Large intestine (tissue), 3 donors: ENCODE results near the gene BBS2. TPM values are rescaled to one million over a fixed set of nuclear protein-coding genes. Genes with fewer than 3 reads are reported as not detected.
"Not testable (repeated sequence)": the region's sequence is repeated elsewhere in the genome, so short reads cannot be mapped to it uniquely, and the experiment has no call there.

Experiments
- DNase-seq, 2 donors: peaks; one replicate each; pipeline versions ENCODE4 v3.0.0 to v3.0.0-alpha.2; 2013
- H3K27ac ChIP-seq: one replicate; pipeline ENCODE4 v1.5.1; 2013; ENCODE audit warnings: low read length
- H3K27me3 ChIP-seq: 2 replicates; pipeline ENCODE4 v1.6.1; 2013; ENCODE audit warnings: low read length; ENCODE audit not compliant: control insufficient read depth, insufficient read depth
- H3K36me3 ChIP-seq: 2 replicates; pipeline ENCODE4 v1.6.1; 2013; ENCODE audit warnings: low read length; ENCODE audit not compliant: control insufficient read depth, insufficient read depth
- H3K4me1 ChIP-seq: one replicate; pipeline ENCODE4 v1.6.1; 2013; ENCODE audit warnings: low read length; ENCODE audit not compliant: control insufficient read depth, insufficient read depth
- H3K4me3 ChIP-seq: one replicate; pipeline ENCODE4 v1.5.1; 2013; ENCODE audit warnings: low read length
- H3K9me3 ChIP-seq: one replicate; pipeline ENCODE4 v1.6.1; 2013; ENCODE audit warnings: mild to moderate bottlenecking, low read depth, low read length, moderate library complexity; ENCODE audit not compliant: control insufficient read depth
- WGBS: methylation state at CpG from one replicate; pipeline ENCODE4 v1.1.5; 2013; ENCODE audit warnings: low lambda C conversion rate; ENCODE audit not compliant: insufficient coverage; 5-methylcytosine and 5-hydroxymethylcytosine counted together
- polyA plus RNA-seq: library from polyadenylated mRNA; unstranded; fragments of 120-200 nt; gene quantifications from one replicate; pipeline ENCODE4 v1.2.1, GENCODE V29; 2013

The BBS2 gene
- polyA plus RNA-seq, 1 donor, result 31.2 TPM

DNA sequence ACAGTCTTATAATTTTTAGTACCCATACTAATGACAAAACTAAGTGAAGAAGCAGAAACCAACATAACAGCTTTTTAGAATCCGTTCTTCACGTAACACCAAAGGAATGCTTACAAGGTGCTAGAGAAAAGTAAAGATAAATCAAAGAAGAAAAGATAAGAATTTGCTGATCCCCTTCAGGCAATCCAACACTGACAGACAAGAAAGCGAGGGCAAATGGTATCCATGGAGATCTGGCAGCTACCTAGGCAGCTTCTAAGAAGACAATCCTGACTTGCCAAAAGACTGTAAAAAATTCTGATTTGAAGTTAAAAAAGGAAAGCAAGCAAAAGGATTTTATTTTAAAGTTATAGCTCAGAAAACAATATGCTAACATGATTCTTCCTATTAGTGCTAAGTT is 14.6 kb downstream of the BBS2 start:
- Histone ChIP-seq H3K4me1 (no peaks in the 10 kb centered on the region), H3K9me3 (no peaks in the 10 kb centered on the region), H3K27me3 (no peaks in the 10 kb centered on the region), H3K27ac (no peak overlapping the region), H3K4me3 (no peak overlapping the region), H3K36me3 (peaks cover 59% of the 10 kb centered on the region)
- no peak for DNase-seq
- 87% methylated on average over 3 of the region's 3 CpGs for WGBS

- no CpG with 5 or more reads among the region's 1 CpG for WGBS
- H3K36me3 ChIP-seq, result peaks cover 25% of the 10 kb centered on the region
Observed at GRCh38 chr16:56493815-56494214, 26.0 kb downstream of the BBS2 start.

GRCh38 chr16:56493126-56493525 is 26.7 kb downstream of the BBS2 start:
- WGBS, result no CpG with 5 or more reads among the region's 2 CpGs
- no peaks in the 10 kb centered on the region for H3K9me3 ChIP-seq
- no peaks in the 10 kb centered on the region for H3K27me3 ChIP-seq
- no peaks in the 10 kb centered on the region for H3K4me1 ChIP-seq
- no peak overlapping the region for H3K4me3 ChIP-seq
- no peak overlapping the region for H3K27ac ChIP-seq
- DNase-seq, result no peak
- H3K36me3 ChIP-seq, result peaks cover 18% of the 10 kb centered on the region

More at GRCh38 chr16:56493815-56494214, 26.0 kb downstream of the BBS2 start:
- DNase-seq, result no peak
- Histone ChIP-seq H3K27me3 (no peaks in the 10 kb centered on the region), H3K4me3 (no peak overlapping the region), H3K9me3 (no peaks in the 10 kb centered on the region), H3K27ac (no peak overlapping the region), H3K4me1 (no peaks in the 10 kb centered on the region)

DNA sequence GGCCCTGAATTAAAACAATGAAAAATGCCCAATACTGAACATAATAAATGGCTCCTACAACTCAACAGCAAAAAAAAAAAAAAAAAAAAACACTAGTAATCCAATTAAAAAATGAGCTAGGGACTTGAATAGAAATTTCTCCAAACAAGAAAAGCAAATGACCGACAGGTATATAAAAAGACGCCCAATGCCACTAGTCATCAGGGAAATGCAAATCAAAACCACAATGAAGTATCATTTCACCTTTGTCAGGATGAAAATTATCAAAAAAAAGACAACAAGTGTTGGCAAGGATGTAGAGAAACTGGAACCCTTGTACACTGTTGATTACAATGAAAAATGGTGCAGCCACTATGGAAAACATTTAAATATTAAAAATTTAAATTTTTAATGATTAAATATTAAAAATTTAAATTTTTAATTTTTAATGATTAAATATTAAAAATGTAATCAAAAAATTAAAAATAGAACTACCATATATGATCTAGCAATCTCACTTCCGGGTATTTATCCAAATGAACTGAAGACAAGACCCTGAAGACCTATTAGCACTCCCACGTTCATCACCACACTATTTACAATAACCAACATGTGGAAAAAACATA is 28.1 kb downstream of the BBS2 start:
- Histone ChIP-seq H3K4me1 (no peaks in the 10 kb centered on the region), H3K27me3 (no peaks in the 10 kb centered on the region), H3K4me3 (no peak overlapping the region), H3K9me3 (no peaks in the 10 kb centered on the region), H3K36me3 (peaks cover 7% of the 10 kb centered on the region), H3K27ac (no peak overlapping the region)
- no peak for DNase-seq
- 100% methylated on average over 4 of the region's 4 CpGs for WGBS

GRCh38 chr16:56488868-56489267 is 31.0 kb downstream of the BBS2 start:
- 83% methylated on average over 1 of the region's 1 CpG for WGBS
- not testable (repeated sequence) for H3K4me1 ChIP-seq, DNase-seq, H3K9me3 ChIP-seq, H3K4me3 ChIP-seq, H3K27me3 ChIP-seq, H3K27ac ChIP-seq
- H3K36me3 ChIP-seq, result peaks cover 11% of the 10 kb centered on the region

GRCh38 chr16:56488035-56488434 is 31.8 kb downstream of the BBS2 start:
- Histone ChIP-seq H3K27ac (no peak overlapping the region), H3K36me3 (peaks cover 17% of the 10 kb centered on the region), H3K27me3 (no peaks in the 10 kb centered on the region), H3K9me3 (no peaks in the 10 kb centered on the region), H3K4me3 (no peak overlapping the region), H3K4me1 (no peaks in the 10 kb centered on the region)
- no peak for DNase-seq
- WGBS, result no CpG with 5 or more reads among the region's 5 CpGs

GRCh38 chr16:56483394-56483793 is 36.4 kb downstream of the BBS2 start:
- Histone ChIP-seq H3K27ac (no peak overlapping the region), H3K4me3 (no peak overlapping the region), H3K4me1 (no peaks in the 10 kb centered on the region), H3K9me3 (no peaks in the 10 kb centered on the region), H3K36me3 (peaks cover 36% of the 10 kb centered on the region), H3K27me3 (no peaks in the 10 kb centered on the region)
- DNase-seq, result no peak

- no CpG with 5 or more reads among the region's 5 CpGs for WGBS
- H3K27me3 ChIP-seq, result no peaks in the 10 kb centered on the region
- H3K36me3 ChIP-seq, result peaks cover 38% of the 10 kb centered on the region
- no peaks in the 10 kb centered on the region for H3K9me3 ChIP-seq
- no peaks in the 10 kb centered on the region for H3K4me1 ChIP-seq
- DNase-seq, result no peak
- no peak overlapping the region for H3K4me3 ChIP-seq
- no peak overlapping the region for H3K27ac ChIP-seq
Observed at GRCh38 chr16:56482683-56483236, 37.1 kb downstream of the BBS2 start.

- Histone ChIP-seq H3K4me3 (no peak overlapping the region), H3K36me3 (peaks cover 46% of the 10 kb centered on the region), H3K27me3 (no peaks in the 10 kb centered on the region), H3K9me3 (no peaks in the 10 kb centered on the region), H3K4me1 (no peaks in the 10 kb centered on the region), H3K27ac (no peak overlapping the region)
- no peak for DNase-seq
- WGBS, result no CpG with 5 or more reads among the region's 2 CpGs
Observed at GRCh38 chr16:56481468-56482122, 38.2 kb downstream of the BBS2 start.

GRCh38 chr16:56480776-56481467 is 38.9 kb downstream of the BBS2 start:
- Histone ChIP-seq H3K36me3 (peaks cover 51% of the 10 kb centered on the region), H3K4me1 (no peaks in the 10 kb centered on the region), H3K9me3 (no peaks in the 10 kb centered on the region), H3K4me3 (no peak overlapping the region), H3K27ac (no peak overlapping the region), H3K27me3 (no peaks in the 10 kb centered on the region)
- no peak for DNase-seq
- no CpG with 5 or more reads among the region's 7 CpGs for WGBS
